Endodermal cell (in vitro differentiated cells): ENCODE results near the gene SNU13. TPM values are rescaled to one million over a fixed set of nuclear protein-coding genes. Genes with fewer than 3 reads are reported as not detected.
A peak's percentile ranks its signal among the peaks of the same experiment; 100 is the strongest.

Experiments
- DNase-seq: peaks from one replicate; pipeline ENCODE4 v3.0.0-alpha.2; 2017
- H3K27ac ChIP-seq: 2 replicates; pipeline ENCODE4 v1.5.1; 2013; ENCODE audit warnings: mild to moderate bottlenecking, low read depth, low read length, moderate library complexity
- H3K27me3 ChIP-seq: 2 replicates; pipeline ENCODE4 v1.6.1; 2013; ENCODE audit warnings: mild to moderate bottlenecking, low read length, moderate library complexity; ENCODE audit not compliant: insufficient read depth, control insufficient read depth, poor library complexity, severe bottlenecking
- H3K36me3 ChIP-seq: 2 replicates; pipeline ENCODE4 v1.7.0; 2013; ENCODE audit warnings: mild to moderate bottlenecking, low read length, moderate library complexity; ENCODE audit not compliant: control insufficient read depth, insufficient read depth
- H3K4me1 ChIP-seq: one replicate; pipeline ENCODE4 v1.7.0; 2013; ENCODE audit warnings: low read length; ENCODE audit not compliant: control insufficient read depth, insufficient read depth
- H3K4me3 ChIP-seq: 2 replicates; pipeline ENCODE4 v1.5.1; 2013; ENCODE audit warnings: mild to moderate bottlenecking, low read length, moderate library complexity
- H3K9ac ChIP-seq: 2 replicates; pipeline ENCODE4 v1.6.1; 2013; ENCODE audit warnings: mild to moderate bottlenecking, low read length, moderate library complexity; ENCODE audit not compliant: poor library complexity, severe bottlenecking; ENCODE audit errors: extremely low read depth
- H3K9me3 ChIP-seq: 2 replicates; pipeline ENCODE4 v1.6.1; 2013; ENCODE audit warnings: mild to moderate bottlenecking, low read length, moderate library complexity; ENCODE audit not compliant: control insufficient read depth
- H3K27ac Mint-ChIP-seq: 2 replicates; pipeline ENCODE4 v1.8.0; 2020; ENCODE audit warnings: mixed read lengths
- H3K27me3 Mint-ChIP-seq: 2 replicates; pipeline ENCODE4 v1.8.0; 2021; ENCODE audit warnings: mild to moderate bottlenecking, mixed read lengths; ENCODE audit not compliant: insufficient read depth
- H3K36me3 Mint-ChIP-seq: 2 replicates; pipeline ENCODE4 v1.8.0; 2020; ENCODE audit warnings: low read depth, mixed read lengths
- H3K4me1 Mint-ChIP-seq: 2 replicates; pipeline ENCODE4 v1.8.0; 2020; ENCODE audit warnings: mixed read lengths
- H3K4me3 Mint-ChIP-seq: 2 replicates; pipeline ENCODE4 v1.8.0; 2020; ENCODE audit warnings: mild to moderate bottlenecking, moderate library complexity, mixed read lengths
- H3K9me3 Mint-ChIP-seq: 2 replicates; pipeline ENCODE4 v1.8.0; 2020; ENCODE audit warnings: mild to moderate bottlenecking, mixed read lengths
- WGBS, 2 experiments: methylation state at CpG; one replicate each; pipeline versions ENCODE4 v1.1.5 to v1.1.7; 2013; ENCODE audit warnings: missing lambda C conversion rate in 2 of 2, mixed read lengths in 1 of 2; ENCODE audit not compliant: insufficient coverage in 1 of 2, insufficient read length in 1 of 2; 5-methylcytosine and 5-hydroxymethylcytosine counted together
- total RNA-seq, 2 donors: library from RNA; stranded (reverse); fragmentation: NEBNext Ultra II Directional in 1 of 2; extraction: Animal tissue kit (Norgen Biotek cat#: 25700) in 1 of 2; gene quantifications; 2 replicates in 1 of 2; 3 replicates in 1 of 2; pipeline ENCODE4 v1.2.1, GENCODE V29; 2021
- TF ChIP-seq, protein P1 (sequence below): fragments of 200-600 bp; sonication (generic); conservative IDR thresholded peaks from 2 replicates; pipeline ENCODE4 v1.5.0; 2021; ENCODE audit warnings: antibody characterized with exemption, mild to moderate bottlenecking

SNU13 gene
- total RNA-seq, 2 donors from 2014 or later, result 133 to 146 TPM

DNA sequence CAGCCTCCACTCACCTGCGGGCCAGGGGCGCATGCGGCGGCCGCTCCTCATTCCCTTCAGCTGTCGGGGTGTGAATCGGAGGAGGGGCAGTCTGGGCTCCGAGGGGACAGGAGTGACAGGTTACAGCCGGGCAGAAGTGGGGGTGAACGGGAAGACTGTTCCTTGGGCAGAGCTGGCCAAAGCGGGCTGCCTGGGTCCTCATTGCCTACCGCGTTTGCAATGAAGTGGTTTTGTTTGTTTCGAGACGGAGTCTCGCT is 11.4 kb upstream of the SNU13 start:
- TF ChIP-seq, protein P1, sequence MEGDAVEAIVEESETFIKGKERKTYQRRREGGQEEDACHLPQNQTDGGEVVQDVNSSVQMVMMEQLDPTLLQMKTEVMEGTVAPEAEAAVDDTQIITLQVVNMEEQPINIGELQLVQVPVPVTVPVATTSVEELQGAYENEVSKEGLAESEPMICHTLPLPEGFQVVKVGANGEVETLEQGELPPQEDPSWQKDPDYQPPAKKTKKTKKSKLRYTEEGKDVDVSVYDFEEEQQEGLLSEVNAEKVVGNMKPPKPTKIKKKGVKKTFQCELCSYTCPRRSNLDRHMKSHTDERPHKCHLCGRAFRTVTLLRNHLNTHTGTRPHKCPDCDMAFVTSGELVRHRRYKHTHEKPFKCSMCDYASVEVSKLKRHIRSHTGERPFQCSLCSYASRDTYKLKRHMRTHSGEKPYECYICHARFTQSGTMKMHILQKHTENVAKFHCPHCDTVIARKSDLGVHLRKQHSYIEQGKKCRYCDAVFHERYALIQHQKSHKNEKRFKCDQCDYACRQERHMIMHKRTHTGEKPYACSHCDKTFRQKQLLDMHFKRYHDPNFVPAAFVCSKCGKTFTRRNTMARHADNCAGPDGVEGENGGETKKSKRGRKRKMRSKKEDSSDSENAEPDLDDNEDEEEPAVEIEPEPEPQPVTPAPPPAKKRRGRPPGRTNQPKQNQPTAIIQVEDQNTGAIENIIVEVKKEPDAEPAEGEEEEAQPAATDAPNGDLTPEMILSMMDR, result no peak
- Histone ChIP-seq H3K4me3 (no peak overlapping the region), H3K4me1 (peaks cover 4% of the 10 kb centered on the region), H3K9ac (no peak overlapping the region), H3K27ac (no peak overlapping the region), H3K27me3 (no peaks in the 10 kb centered on the region), H3K36me3 (no peaks in the 10 kb centered on the region), H3K9me3 (no peaks in the 10 kb centered on the region)
- no peak for DNase-seq
- WGBS, 2 experiments, result 94 to 96% methylated on average over 12 to 16 of the region's 16 CpGs
- peaks cover 6% of the 10 kb centered on the region for H3K9me3 Mint-ChIP-seq
- peaks cover 4% of the 10 kb centered on the region for H3K4me1 Mint-ChIP-seq
- H3K4me3 Mint-ChIP-seq, result no peak overlapping the region
- peaks cover 37% of the 10 kb centered on the region for H3K27me3 Mint-ChIP-seq
- no peak overlapping the region for H3K27ac Mint-ChIP-seq
- peaks cover 3% of the 10 kb centered on the region for H3K36me3 Mint-ChIP-seq

DNA sequence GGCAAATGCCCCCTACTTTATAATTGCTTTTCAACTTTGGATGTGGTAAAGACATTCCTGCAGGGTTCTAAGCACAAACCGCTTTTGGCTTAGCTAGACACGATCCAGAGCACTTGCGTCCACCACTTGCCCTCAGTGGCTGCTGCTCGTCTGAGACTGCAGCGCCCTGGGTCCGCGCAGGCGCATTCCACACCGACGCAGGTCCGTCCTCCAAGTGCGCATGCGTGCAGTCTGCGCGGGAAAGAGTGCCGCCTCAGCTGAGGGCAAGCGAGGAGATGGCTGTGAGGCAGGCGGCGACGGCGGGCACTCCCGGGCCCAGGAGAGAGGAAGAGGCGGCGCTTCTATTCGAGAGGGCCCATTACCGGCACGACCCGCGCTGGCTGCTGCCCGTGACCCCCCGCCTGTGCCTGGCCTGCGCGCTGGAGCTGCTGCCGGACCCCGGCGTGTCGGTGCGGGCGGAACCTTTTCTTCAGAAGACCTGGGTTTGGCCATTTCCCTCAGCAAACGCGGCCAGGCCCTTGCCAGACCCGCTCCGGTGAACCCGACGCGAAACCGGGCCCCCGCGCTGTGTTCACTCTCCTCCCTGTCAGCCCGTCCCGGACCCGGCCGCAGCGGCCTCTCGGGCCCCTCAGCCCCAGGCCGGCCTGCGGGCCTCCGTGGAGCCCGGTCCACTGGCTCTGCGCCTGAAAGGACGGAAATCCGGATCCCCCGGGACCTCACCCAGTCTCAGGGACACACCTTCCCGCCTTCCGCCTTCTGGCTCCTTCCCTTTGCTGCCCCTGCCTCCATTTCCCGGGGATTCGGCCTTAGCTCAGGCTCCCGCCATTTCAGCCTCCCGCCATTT is 10.8 kb upstream of the SNU13 start, which contains the start of gene MEI1:
Gene MEI1, plus strand, starts transcription at position 240 of the 844 bp plus-strand sequence. Its CDS starts 36 bp downstream, at position 276.
- peak; percentile 86 for DNase-seq
- H3K4me3 Mint-ChIP-seq, result no peak within 1 kb of the TSS

DNA sequence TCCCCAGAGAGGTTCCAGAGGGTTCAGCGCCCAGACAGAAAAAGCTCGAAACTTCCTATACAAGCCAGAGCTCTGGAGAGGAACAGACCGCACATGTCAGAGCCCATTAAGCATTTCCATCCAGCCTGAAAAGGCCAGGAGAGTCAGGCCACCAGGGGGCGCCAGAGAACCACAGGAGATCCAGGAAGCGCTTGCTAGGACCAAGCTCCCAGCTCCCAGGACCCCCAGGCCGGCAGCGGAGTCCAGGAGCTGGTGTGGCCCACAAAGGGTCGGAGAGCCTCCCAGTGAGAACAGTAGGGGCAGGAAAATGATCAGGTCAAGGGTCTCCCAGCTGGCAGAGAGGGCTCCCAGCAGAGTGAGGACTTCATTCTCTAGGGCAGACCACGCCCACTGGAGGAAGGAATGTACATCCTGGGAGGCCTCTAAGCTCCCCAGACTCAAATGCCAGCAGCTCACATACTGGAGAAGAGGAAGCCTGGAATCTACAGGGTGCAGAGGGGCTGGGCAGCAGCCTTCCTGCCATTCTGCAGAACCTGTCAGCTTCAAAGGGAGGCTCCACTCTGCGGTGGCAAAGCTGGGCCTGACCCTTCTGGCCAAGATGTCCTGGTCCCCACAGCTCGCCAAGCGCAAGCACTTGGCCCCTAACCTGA is 8.6 kb upstream of the SNU13 start:
- H3K9ac ChIP-seq, result no peak overlapping the region

More for the DNA sequence above, 10.8 kb upstream of the SNU13 start, which contains the start of gene MEI1:
- Histone ChIP-seq H3K27me3 (no peaks in the 10 kb centered on the region), H3K36me3 (no peaks in the 10 kb centered on the region), H3K4me3 (no peak within 1 kb of the TSS), H3K27ac (no peak within 1 kb of the TSS), H3K9me3 (no peaks in the 10 kb centered on the region), H3K4me1 (peaks cover 4% of the 10 kb centered on the region), H3K9ac (no peak within 1 kb of the TSS)
- Mint-ChIP-seq H3K9me3 (peaks cover 6% of the 10 kb centered on the region), H3K27me3 (peaks cover 37% of the 10 kb centered on the region), H3K36me3 (peaks cover 3% of the 10 kb centered on the region), H3K27ac (no peak within 1 kb of the TSS), H3K4me1 (peaks cover 4% of the 10 kb centered on the region)
- TF ChIP-seq, protein P1, result no peak
- WGBS, 2 experiments, result 94 to 96% methylated on average over 36 to 69 of the region's 69 CpGs

More for the DNA sequence above, 8.6 kb upstream of the SNU13 start:
- H3K9me3 Mint-ChIP-seq, result peaks cover 6% of the 10 kb centered on the region
- H3K27ac Mint-ChIP-seq, result peak overlapping the region; percentile 84
- TF ChIP-seq, protein P1, result peak; percentile 99
- WGBS, 2 experiments, result 33 to 34% methylated on average over 10 to 12 of the region's 12 CpGs
- H3K9me3 ChIP-seq, result no peaks in the 10 kb centered on the region
- H3K36me3 Mint-ChIP-seq, result peaks cover 3% of the 10 kb centered on the region
- no peak overlapping the region for H3K4me3 ChIP-seq
- H3K27me3 Mint-ChIP-seq, result peaks cover 27% of the 10 kb centered on the region
- no peaks in the 10 kb centered on the region for H3K27me3 ChIP-seq
- no peak overlapping the region for H3K4me3 Mint-ChIP-seq
- H3K4me1 ChIP-seq, result peaks cover 4% of the 10 kb centered on the region
- DNase-seq, result peak; percentile 99
- H3K4me1 Mint-ChIP-seq, result peaks cover 4% of the 10 kb centered on the region
- H3K27ac ChIP-seq, result no peak overlapping the region
- H3K36me3 ChIP-seq, result no peaks in the 10 kb centered on the region
